ENCODE measurements around the gene ALDH16A1.

The ALDH16A1 gene

GRCh38 chr19:49487277-49488045, 34.4 kb downstream of the ALDH16A1 start, which contains the start of gene RPL13A:
RPL13A (plus strand) TSS chr19:49487608; CDS start chr19:49487630, 22 bp downstream.
- DNase-seq (ENCODE audit: low spot score): peak; percentile 98
- FAIRE-seq: peak; percentile 61

- DNase-seq (ENCODE audit: low spot score) (no peak), FAIRE-seq (no peak)
Observed at GRCh38 chr19:49488046-49488862, 35.2 kb downstream of the ALDH16A1 start.

- FAIRE-seq (no peak), DNase-seq (ENCODE audit: low spot score) (no peak)
Observed at GRCh38 chr19:49488863-49489537, 36.0 kb downstream of the ALDH16A1 start.

- DNase-seq (ENCODE audit: low spot score) (no peak), FAIRE-seq (no peak)
Observed at GRCh38 chr19:49489601-49490167, 36.7 kb downstream of the ALDH16A1 start.

GRCh38 chr19:49490287-49491029, 37.4 kb downstream of the ALDH16A1 start:
- no peak for DNase-seq (ENCODE audit: low spot score)
- FAIRE-seq: no peak

- no peak for DNase-seq (ENCODE audit: low spot score)
- no peak for FAIRE-seq
Observed at GRCh38 chr19:49491030-49491803, 38.2 kb downstream of the ALDH16A1 start.

GRCh38 chr19:49491804-49492572, 39.0 kb downstream of the ALDH16A1 start:
- DNase-seq (ENCODE audit: low spot score) (no peak), FAIRE-seq (no peak)

- DNase-seq (ENCODE audit: low spot score) (no peak), FAIRE-seq (no peak)
Observed at GRCh38 chr19:49492573-49493405, 39.8 kb downstream of the ALDH16A1 start.

- DNase-seq (ENCODE audit: low spot score): no peak
- no peak for FAIRE-seq
Observed at GRCh38 chr19:49496574-49497008, 43.6 kb downstream of the ALDH16A1 start.

GRCh38 chr19:49497047-49497788, 44.2 kb downstream of the ALDH16A1 start:
- FAIRE-seq (no peak), DNase-seq (ENCODE audit: low spot score) (peak; percentile 67)

- no peak for DNase-seq (ENCODE audit: low spot score)
- FAIRE-seq: no peak
Observed at GRCh38 chr19:49497789-49498103, 44.7 kb downstream of the ALDH16A1 start.

GRCh38 chr19:49498475-49498874, 45.5 kb downstream of the ALDH16A1 start:
- FAIRE-seq (no peak), DNase-seq (ENCODE audit: low spot score) (no peak)

GRCh38 chr19:49499030-49499670, 46.1 kb downstream of the ALDH16A1 start:
- DNase-seq (ENCODE audit: low spot score): no peak

GRCh38 chr19:49502866-49503581, 50.0 kb downstream of the ALDH16A1 start:
- FAIRE-seq: no peak
- DNase-seq (ENCODE audit: low spot score): peak; percentile 44

More at GRCh38 chr19:49499030-49499670, 46.1 kb downstream of the ALDH16A1 start:
- FAIRE-seq: no peak

- FAIRE-seq (no peak), DNase-seq (ENCODE audit: low spot score) (no peak)
Observed at GRCh38 chr19:49503582-49503962, 50.5 kb downstream of the ALDH16A1 start.

- DNase-seq (ENCODE audit: low spot score): peak; percentile 60
- FAIRE-seq: no peak
Observed at GRCh38 chr19:49506575-49507105, 53.6 kb downstream of the ALDH16A1 start.
